ENCODE measurements around the gene VAV2. TPM values are rescaled to one million over a fixed set of nuclear protein-coding genes. Genes with fewer than 3 reads are reported as not detected.
A peak's percentile ranks its signal among the peaks of the same experiment; 100 is the strongest.

VAV2 gene
- total and polyA plus RNA-seq, 12 donors = 3.3 to 96.2 (median 31.2) TPM

GRCh38 chr9:133979921-133980863 is 11.9 kb downstream of the VAV2 start:
- H3K4me3 ChIP-seq = no peak overlapping the region
- TF ChIP-seq CTCF (IDR thresholded peaks at IDR 0.05) (no peak), POLR2A (IDR thresholded peaks at IDR 0.05) (no peak)
- 62 to 79% (median 74%) methylated on average over 13 to 22 of the region's 22 CpGs for WGBS, 4 donors
- H3K27ac ChIP-seq = peak overlapping the region in 3 of 5 donors; percentile 15 to 83 (median 78)
- H3K36me3 ChIP-seq (replicated peaks in 1 of 2) = no peaks in the 10 kb centered on the region
- no peaks in the 10 kb centered on the region for H3K9me3 ChIP-seq (replicated peaks in 1 of 3)
- intact Hi-C loops (cut with DNase I) = no loop called here
- peak in 6 of 7 donors; percentile 26 to 77 (median 54) for DNase-seq
- no peaks in the 10 kb centered on the region for H3K27me3 ChIP-seq
- peaks cover 25 to 34% of the 10 kb centered on the region in 2 donors for H3K4me1 ChIP-seq (replicated peaks in 1 of 2)

- intact Hi-C loops (cut with DNase I) = no loop called here
- Histone ChIP-seq H3K4me3 (peak overlapping the region in 1 of 4 donors; percentile 20), H3K27me3 (no peaks in the 10 kb centered on the region), H3K36me3 (replicated peaks in 1 of 2) (no peaks in the 10 kb centered on the region), H3K9me3 (replicated peaks in 1 of 3) (no peaks in the 10 kb centered on the region), H3K27ac (peak overlapping the region in 4 of 5 donors; percentile 15 to 83 (median 50)), H3K4me1 (replicated peaks in 1 of 2) (peaks cover 29 to 42% of the 10 kb centered on the region in 2 donors)
- DNase-seq = peak in 5 of 7 donors; percentile 30 to 66 (median 52)
- TF ChIP-seq CTCF (IDR thresholded peaks at IDR 0.05) (no peak), POLR2A (IDR thresholded peaks at IDR 0.05) (no peak)
- 55 to 62% (median 57%) methylated on average over 24 to 37 of the region's 37 CpGs for WGBS, 4 donors
These were observed 12.7 kb downstream of the VAV2 start for GRCh38 chr9:133979273-133979920.

- WGBS, 4 donors = 59 to 76% (median 70%) methylated on average over 2 to 16 of the region's 16 CpGs
- DNase-seq = no peak
- intact Hi-C loops (cut with DNase I) = no loop called here
These were observed 13.2 kb downstream of the VAV2 start for GRCh38 chr9:133978899-133979272.

More at GRCh38 chr9:133978899-133979272, 13.2 kb downstream of the VAV2 start:
- no peaks in the 10 kb centered on the region for H3K9me3 ChIP-seq (replicated peaks in 1 of 3)
- peak overlapping the region in 3 of 5 donors; percentile 22 to 83 (median 78) for H3K27ac ChIP-seq
- peaks cover 32 to 47% of the 10 kb centered on the region in 2 donors for H3K4me1 ChIP-seq (replicated peaks in 1 of 2)
- H3K27me3 ChIP-seq = no peaks in the 10 kb centered on the region
- H3K4me3 ChIP-seq = peak overlapping the region in 1 of 4 donors; percentile 20
- TF ChIP-seq CTCF (IDR thresholded peaks at IDR 0.05) (no peak), POLR2A (IDR thresholded peaks at IDR 0.05) (no peak)
- no peaks in the 10 kb centered on the region for H3K36me3 ChIP-seq (replicated peaks in 1 of 2)

Measured in adrenal gland (tissue), 12 donors.